ENCODE data around the gene UCK2.

DNA sequence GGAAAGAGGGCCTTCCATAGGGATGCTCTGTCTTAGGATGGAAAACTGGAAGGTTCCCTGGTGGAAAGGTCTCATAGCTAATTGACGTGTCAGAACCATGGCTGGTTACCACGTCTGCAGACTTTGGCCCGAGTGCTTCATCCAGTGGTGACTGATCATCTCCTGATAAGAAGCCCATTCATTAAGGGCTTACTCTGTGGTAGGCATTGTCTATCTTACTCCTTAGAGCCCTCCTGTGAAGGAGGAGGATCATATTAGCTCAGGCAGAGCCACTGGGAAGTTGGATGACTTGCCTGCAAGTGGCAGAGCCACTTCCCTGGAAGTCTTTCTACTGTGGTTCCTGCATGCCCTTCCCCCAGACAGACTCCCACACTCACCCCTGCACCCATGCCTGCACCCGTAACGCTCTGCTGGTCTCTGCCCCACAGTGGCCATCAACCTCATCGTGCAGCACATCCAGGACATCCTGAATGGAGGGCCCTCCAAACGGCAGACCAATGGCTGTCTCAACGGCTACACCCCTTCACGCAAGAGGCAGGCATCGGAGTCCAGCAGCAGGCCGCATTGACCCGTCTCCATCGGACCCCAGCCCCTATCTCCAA lies 79.9 kb downstream of the UCK2 start:
- no peak for TF ChIP-seq EZH2 (IDR thresholded peaks at IDR 0.05; ENCODE audit: borderline replicate concordance, low read length)
- TF ChIP-seq, protein P1, sequence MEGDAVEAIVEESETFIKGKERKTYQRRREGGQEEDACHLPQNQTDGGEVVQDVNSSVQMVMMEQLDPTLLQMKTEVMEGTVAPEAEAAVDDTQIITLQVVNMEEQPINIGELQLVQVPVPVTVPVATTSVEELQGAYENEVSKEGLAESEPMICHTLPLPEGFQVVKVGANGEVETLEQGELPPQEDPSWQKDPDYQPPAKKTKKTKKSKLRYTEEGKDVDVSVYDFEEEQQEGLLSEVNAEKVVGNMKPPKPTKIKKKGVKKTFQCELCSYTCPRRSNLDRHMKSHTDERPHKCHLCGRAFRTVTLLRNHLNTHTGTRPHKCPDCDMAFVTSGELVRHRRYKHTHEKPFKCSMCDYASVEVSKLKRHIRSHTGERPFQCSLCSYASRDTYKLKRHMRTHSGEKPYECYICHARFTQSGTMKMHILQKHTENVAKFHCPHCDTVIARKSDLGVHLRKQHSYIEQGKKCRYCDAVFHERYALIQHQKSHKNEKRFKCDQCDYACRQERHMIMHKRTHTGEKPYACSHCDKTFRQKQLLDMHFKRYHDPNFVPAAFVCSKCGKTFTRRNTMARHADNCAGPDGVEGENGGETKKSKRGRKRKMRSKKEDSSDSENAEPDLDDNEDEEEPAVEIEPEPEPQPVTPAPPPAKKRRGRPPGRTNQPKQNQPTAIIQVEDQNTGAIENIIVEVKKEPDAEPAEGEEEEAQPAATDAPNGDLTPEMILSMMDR (IDR thresholded peaks at IDR 0.05; ENCODE audit: low read length), result no peak
